COR-L47 (cell line): ENCODE measurements around the gene CACFD1.
A peak's percentile ranks its signal among the peaks of the same experiment; 100 is the strongest.

Experiments
- DNase-seq: peaks from one replicate; lab custom pipeline; 2025; lab: John Stamatoyannopoulos, UW

Gene CACFD1

DNA sequence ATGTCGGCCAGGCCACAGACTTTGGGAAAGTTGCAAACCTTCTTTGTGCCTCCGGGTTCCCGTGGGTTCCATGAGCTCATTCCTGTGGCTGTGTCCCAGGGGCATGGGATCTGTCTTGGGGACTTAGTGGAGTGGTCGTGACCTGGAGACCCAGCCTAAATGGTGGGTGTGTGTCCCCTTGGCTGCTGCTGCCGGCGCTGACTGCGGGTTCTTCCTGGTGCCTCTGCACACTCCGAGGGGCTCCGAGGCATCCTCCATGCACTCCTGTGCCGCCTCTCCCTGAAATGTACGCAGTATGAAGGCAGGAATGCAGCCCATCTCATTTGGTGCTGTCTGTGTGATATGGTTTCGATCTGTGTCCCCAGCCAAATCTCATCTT lies 40.1 kb downstream of the CACFD1 start:
- DNase-seq = no peak

DNA sequence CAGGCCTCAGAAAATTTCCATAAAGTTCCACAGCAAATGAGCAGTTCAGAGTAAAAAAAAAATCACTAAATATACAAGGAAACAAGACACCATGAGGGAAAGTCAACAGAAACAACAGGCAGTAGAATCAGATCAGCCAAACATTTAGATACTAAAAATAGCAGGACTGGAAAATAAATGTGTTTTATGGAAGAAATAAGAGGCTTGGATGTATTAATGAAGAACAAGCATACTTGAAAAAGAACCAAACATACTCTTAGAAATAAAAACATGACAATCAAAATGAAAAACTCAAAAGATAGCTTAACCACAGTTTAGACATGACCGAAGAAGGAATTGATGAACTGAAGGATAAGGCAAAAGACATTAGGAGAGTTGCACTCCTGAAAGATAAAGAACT lies 42.3 kb downstream of the CACFD1 start:
- DNase-seq = no peak

GRCh38 chr9:133505186-133505830 lies 45.5 kb downstream of the CACFD1 start:
- no peak for DNase-seq

- DNase-seq = no peak
Measured at GRCh38 chr9:133505901-133506652, 46.3 kb downstream of the CACFD1 start.

GRCh38 chr9:133506653-133507038 lies 46.9 kb downstream of the CACFD1 start:
- no peak for DNase-seq

DNA sequence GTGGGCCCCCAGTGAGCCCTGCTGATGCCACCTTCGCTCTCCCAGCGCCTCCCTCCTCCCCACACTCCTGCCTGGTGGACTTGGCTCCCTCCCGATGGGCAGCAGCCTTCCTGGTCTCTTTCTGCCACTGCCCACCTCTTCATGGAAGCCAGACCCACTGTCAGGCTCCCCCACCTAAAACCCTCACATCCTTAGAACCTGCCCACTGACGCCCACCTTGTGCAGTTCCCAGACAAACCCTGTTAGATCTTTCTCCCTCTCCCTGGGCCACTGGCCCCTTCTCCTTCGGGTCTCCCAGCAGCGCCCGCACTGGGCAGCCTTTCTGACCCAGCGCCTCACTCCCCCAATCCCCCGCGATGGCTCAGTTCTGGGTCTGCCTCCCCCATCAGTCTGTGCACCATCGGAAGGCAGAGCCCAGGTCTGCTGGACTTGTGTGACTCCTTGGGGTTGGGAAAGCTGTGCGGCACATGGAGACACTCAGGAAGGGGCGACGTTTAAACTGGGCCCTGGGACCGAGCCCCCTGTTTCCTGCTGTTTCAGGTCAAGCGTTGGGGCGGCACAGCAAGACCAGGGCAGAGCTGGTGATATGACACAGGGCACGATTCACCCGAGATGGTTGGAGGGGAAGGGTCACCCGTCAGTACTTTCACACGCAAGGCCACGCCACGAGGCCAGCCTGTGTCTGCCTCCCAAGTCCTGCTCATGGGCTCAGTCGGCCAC lies 47.6 kb downstream of the CACFD1 start:
- no peak for DNase-seq

GRCh38 chr9:133508046-133508445 lies 48.3 kb downstream of the CACFD1 start:
- no peak for DNase-seq

- peak; percentile 93 for DNase-seq
Measured at GRCh38 chr9:133509179-133510083, 49.7 kb downstream of the CACFD1 start.

DNA sequence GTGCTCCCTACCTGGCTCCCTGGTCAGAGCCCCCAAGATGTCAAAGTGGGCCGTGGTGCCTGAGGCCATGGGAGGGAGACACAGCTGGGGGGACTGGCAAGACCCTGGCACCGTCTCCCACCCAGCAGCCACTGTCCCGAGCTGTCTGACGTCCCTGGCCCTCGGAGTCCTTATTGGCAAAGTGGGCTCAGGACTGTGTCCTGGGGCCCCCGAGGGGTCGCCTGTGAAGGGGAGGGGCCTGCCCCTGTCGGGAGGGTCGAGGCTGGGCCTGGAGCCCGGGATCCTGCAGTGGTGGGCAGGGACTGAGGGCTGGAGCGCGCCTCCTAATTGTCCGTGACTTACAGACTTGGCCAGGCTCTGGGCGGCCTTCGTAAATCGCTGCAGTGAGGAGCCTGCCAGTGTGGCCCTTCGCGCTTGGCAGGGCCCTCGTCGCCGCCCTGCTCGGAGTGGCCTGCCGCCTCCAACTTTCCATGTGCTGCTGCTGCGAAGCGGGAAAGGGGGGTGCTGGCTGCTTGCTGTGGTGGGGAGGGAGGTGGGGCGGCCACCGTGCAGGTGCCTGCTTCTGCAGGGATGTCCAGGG lies 51.2 kb downstream of the CACFD1 start:
- no peak for DNase-seq

DNA sequence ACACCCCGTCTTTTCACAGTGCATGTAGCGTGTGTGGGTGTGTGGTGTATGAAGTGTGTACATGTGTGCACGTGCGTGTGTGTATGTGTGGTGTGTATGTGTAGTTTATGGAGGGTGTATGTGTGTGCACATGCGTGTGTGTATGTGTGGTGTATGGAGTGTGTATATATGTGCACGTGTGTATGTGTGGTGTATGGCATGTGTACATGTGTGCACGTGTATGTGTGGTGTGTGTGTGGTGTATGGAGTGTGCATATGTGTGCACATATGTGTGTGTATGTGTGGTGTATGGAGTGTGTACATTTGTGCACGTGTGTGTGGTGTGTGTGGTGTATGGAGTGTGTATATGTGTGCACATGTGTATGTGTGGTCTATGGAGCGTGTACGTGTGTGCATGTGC lies 51.8 kb downstream of the CACFD1 start:
- DNase-seq = no peak

- DNase-seq = no peak
Measured at GRCh38 chr9:133512253-133513213, 52.8 kb downstream of the CACFD1 start.

GRCh38 chr9:133513214-133514100 lies 53.7 kb downstream of the CACFD1 start:
- DNase-seq = peak; percentile 82

DNA sequence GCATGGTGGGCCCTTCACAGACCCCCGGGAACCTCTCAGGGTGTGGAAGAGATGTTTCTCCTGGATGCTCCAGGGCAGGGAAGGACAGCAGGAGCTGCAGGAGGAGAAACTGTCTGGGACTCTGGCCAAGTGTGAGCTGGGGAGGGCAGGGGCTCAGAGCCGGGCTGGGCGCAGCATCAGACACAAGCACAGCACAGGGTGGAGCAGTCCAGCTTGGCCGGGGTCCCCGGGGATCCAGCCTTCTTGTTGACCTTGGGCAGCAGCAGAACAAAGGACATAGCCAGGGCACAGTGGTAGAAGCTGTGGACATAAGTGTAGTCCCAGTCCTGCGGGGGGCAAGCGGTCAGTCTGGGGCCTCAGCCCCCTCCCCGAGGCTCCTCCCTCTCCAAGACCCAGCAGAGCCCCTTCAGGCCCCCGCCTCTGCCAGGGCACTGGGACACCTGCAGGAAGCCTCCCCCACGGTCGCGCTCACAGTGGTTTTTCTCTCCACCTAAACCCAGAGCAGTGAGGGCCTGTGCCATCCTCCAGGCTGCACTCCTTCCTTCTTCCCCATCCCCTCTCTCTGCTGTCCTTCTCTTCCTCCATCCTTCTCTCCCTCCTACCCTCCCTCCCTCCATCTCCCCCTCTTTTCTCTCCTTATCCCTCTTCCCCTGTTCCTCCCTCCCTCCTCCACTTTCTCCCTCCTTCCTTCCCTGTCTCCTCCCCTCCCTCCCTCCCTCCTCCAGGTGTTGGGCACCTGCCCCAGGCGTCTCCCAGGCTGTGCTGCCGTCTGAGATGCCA lies 54.9 kb downstream of the CACFD1 start:
- peak; percentile 90 for DNase-seq

DNA sequence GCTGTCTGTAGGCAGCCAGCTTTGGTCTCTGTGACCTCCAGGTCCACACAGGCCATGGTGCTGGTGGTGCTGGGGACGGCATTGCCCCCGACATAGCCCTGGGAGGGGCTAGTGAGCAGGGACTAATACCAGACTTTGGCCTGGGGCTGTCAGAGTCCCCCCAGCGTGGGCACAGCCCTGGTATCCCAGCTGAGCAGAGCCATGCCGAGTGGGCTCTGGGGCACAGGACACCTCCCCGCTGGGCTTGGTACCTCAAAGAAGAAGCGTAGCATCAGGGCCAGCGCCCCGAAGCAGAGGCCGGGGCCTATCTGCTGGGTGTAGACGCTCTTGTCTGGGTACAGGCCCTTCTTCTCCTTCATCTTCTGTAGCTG lies 55.4 kb downstream of the CACFD1 start:
- no peak for DNase-seq

DNA sequence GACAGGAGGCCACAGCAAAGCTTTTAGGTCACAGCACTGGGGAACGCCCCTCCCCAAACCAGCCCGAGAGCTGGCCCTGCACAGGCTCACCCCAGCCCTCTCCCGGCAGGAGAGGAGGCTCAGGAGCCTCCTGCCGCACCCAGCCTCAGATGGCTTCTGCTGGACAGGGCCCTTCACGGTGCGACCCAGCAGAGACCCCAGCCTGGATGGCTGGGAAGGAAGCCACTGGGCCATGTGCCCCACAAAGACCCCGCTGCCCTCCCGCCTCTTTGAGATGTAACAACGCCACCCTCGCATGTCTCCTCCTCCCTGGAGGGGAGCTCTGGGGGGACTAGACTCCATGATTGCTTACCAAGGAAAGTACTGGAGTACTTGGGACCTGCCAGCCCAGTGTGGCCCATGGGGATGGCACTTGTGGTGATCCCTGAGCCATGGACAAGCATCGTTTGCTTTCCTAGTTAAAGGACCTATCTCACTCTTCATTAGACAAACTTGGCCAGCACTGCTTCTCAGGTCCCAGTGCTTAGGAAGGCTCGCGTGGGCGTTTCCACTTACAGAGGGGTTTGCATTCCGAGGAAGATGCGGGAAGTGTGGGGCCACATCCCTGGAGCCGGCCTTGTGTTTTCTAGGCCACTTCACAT lies 56.0 kb downstream of the CACFD1 start:
- no peak for DNase-seq

- DNase-seq = no peak
Measured at GRCh38 chr9:133516256-133516960, 56.6 kb downstream of the CACFD1 start.

- DNase-seq = no peak
Measured at GRCh38 chr9:133516961-133517350, 57.2 kb downstream of the CACFD1 start.

- no peak for DNase-seq
Measured at GRCh38 chr9:133517711-133518110, 57.9 kb downstream of the CACFD1 start.
